Breast epithelium (tissue), 4 donors: Measurements from ENCODE around the gene ASMTL. TPM values are rescaled to one million over a fixed set of nuclear protein-coding genes. Genes with fewer than 3 reads are reported as not detected.

Experiments used
- DNase-seq, 2 donors: peaks; one replicate each; pipeline ENCODE4 v3.0.0-alpha.2; 2019; ENCODE audit warnings: low spot score in 2 of 2
- H3K27ac ChIP-seq, 2 donors: fragments of 200-600 bp; sonication (generic) in 1 of 2; one replicate each; pipeline ENCODE4 v1.5.1; 2016 to 2019; ENCODE audit warnings: mild to moderate bottlenecking in 1 of 2
- H3K27me3 ChIP-seq, 2 donors: fragments of 200-600 bp; sonication (generic) in 1 of 2; one replicate each; pipeline versions ENCODE4 v1.5.1 to v1.6.0; 2017 to 2019; ENCODE audit warnings: control low read depth in 1 of 2, mild to moderate bottlenecking in 1 of 2
- H3K36me3 ChIP-seq: fragments of 200-600 bp; one replicate; pipeline ENCODE4 v1.5.1; 2019
- H3K4me1 ChIP-seq, 2 donors: fragments of 200-600 bp; sonication (generic); one replicate each; pipeline ENCODE4 v1.5.1; 2016 to 2019; ENCODE audit warnings: control low read depth in 1 of 2
- H3K4me3 ChIP-seq, 3 donors: fragments of 200-600 bp; sonication (generic); 1 replicate in 2 of 3; 2 replicates in 1 of 3; pipeline ENCODE4 v1.5.1; 2016 to 2019; ENCODE audit warnings: mild to moderate bottlenecking in 3 of 3, moderate library complexity in 2 of 3
- H3K9me3 ChIP-seq, 2 donors: fragments of 200-600 bp; sonication (generic) in 1 of 2; one replicate each; pipeline ENCODE4 v1.5.1; 2016 to 2019; ENCODE audit warnings: control low read depth in 1 of 2
- POLR2A ChIP-seq: fragments of 450-650 bp; IDR thresholded peaks from one replicate; pipeline ENCODE4 v1.6.1; 2016; ENCODE audit warnings: antibody characterized with exemption, mild to moderate bottlenecking, moderate library complexity
- POLR2AphosphoS5 ChIP-seq, 3 donors: sonication (generic); formaldehyde crosslinking; IDR thresholded peaks; one replicate each; pipeline ENCODE4 v1.6.1; 2017; ENCODE audit warnings: antibody characterized with exemption in 3 of 3
- intact Hi-C: fragments of 100-400 bp; cut with DNase I; formaldehyde crosslinking; loops from one replicate; pipeline ENCODE4 v1.15.1; 2023; ENCODE audit warnings: low total_unique reads
- total RNA-seq, 3 donors: library from RNA; depleted of rRNA; stranded (reverse); fragments of >200 nt; gene quantifications; one replicate each; pipeline ENCODE4 v1.1.0, GENCODE V29; 2016
- TF ChIP-seq, protein P1 (sequence below), 3 donors: fragments of 450-650 bp; IDR thresholded peaks; one replicate each; pipeline ENCODE4 v1.5.1; 2016 to 2017; ENCODE audit warnings: antibody characterized with exemption in 3 of 3, mild to moderate bottlenecking in 3 of 3, moderate library complexity in 3 of 3

The ASMTL gene, protein sequence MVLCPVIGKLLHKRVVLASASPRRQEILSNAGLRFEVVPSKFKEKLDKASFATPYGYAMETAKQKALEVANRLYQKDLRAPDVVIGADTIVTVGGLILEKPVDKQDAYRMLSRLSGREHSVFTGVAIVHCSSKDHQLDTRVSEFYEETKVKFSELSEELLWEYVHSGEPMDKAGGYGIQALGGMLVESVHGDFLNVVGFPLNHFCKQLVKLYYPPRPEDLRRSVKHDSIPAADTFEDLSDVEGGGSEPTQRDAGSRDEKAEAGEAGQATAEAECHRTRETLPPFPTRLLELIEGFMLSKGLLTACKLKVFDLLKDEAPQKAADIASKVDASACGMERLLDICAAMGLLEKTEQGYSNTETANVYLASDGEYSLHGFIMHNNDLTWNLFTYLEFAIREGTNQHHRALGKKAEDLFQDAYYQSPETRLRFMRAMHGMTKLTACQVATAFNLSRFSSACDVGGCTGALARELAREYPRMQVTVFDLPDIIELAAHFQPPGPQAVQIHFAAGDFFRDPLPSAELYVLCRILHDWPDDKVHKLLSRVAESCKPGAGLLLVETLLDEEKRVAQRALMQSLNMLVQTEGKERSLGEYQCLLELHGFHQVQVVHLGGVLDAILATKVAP
- total RNA-seq, result 10 to 100 TPM; 22.8 to 29.1 (median 28.2) TPM

DNA sequence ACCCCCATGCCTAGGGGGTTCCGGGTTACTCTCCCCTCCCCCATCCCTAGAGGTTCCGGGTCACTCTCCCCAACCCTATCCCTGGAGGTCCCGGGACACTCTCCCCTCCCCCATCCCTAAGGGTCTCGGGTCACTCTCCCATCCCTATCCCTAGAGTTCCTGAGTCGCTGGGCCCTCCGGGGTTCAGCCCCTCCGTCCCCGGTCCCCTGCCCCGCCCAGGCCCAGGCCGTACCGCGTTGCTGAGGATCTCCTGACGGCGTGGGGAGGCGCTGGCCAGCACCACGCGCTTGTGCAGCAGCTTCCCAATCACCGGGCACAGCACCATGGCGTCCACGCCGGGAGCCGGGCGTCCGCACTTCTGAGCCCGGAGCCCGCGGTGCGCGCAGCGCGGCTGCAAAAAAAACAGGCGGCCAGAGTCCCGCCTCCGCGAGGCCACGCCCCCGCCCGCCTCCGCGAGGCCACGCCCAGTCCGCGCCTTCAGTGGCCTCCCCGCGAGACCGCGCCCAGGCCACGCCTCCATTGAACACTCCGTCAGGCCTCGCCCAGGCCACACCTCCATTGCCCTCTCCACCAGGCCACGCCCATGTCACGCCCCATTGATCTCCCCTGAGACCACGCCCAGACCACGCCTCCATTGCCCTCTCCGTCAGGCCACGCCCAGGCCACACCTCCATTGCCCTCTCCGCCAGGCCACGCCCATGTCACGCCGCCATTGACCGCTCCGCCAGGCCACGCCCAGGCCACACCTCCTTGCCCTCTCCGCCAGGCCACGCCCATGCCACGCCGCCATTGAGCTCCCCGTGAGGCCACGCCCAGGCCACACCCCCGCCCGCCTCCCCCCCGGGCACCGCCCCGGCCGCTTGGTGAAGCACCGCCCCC is at the start of gene ASMTL:
ASMTL (minus strand) TSS at position 394 of the 879 bp plus-strand sequence; CDS start at position 325, 69 bp downstream.
- Histone ChIP-seq H3K9me3 (no peaks in the 10 kb centered on the region), H3K27me3 (no peaks in the 10 kb centered on the region), H3K36me3 (no peaks in the 10 kb centered on the region), H3K4me1 (no peaks in the 10 kb centered on the region), H3K4me3 (peak within 1 kb of the TSS; percentile 77 to 98 (median 81)), H3K27ac (peak within 1 kb of the TSS; percentile 85 to 98)
- DNase-seq, result peak; percentile 98 to 100
- TF ChIP-seq POLR2A, result peak; percentile 37
- TF ChIP-seq, protein P1, sequence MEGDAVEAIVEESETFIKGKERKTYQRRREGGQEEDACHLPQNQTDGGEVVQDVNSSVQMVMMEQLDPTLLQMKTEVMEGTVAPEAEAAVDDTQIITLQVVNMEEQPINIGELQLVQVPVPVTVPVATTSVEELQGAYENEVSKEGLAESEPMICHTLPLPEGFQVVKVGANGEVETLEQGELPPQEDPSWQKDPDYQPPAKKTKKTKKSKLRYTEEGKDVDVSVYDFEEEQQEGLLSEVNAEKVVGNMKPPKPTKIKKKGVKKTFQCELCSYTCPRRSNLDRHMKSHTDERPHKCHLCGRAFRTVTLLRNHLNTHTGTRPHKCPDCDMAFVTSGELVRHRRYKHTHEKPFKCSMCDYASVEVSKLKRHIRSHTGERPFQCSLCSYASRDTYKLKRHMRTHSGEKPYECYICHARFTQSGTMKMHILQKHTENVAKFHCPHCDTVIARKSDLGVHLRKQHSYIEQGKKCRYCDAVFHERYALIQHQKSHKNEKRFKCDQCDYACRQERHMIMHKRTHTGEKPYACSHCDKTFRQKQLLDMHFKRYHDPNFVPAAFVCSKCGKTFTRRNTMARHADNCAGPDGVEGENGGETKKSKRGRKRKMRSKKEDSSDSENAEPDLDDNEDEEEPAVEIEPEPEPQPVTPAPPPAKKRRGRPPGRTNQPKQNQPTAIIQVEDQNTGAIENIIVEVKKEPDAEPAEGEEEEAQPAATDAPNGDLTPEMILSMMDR (IDR thresholded peaks at IDR 0.05), result no peak
- peak in 2 of 3 donors; percentile 41 to 49 for TF ChIP-seq POLR2AphosphoS5 (IDR thresholded peaks at IDR 0.05)
- intact Hi-C loops, result loop anchor here (5.0 to 10.0 kb wide), 2 partner anchors 60 to 142 kb away; partner anchors contain the start of genes AKAP17A and SLC25A6

DNA sequence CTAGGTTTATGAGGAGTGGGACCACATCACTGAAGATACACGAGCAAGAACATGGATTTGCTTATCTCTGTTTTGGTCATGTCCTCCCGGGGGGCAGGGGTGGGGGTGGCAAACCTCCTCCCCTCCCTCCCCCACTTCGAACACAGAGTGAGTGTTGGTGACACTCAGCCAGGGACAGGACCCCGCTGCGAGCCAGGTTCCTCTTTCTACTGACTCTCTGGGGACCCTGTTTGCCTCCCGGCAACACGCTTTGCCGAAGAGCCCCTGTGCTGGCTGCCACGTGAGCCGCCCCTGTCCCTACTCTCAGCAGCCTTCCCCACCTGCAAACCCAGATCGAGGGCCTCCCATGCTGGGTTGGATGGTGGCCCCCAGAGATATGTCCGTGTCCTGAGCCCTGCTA is 49.5 kb upstream of the ASMTL start:
- intact Hi-C loops, result no loop called here
- TF ChIP-seq, protein P1 (IDR thresholded peaks at IDR 0.05), result no peak
- Histone ChIP-seq H3K36me3 (no peaks in the 10 kb centered on the region), H3K4me3 (no peak overlapping the region), H3K9me3 (no peaks in the 10 kb centered on the region), H3K27me3 (no peaks in the 10 kb centered on the region), H3K27ac (no peak overlapping the region), H3K4me1 (no peaks in the 10 kb centered on the region)
- no peak for DNase-seq

DNA sequence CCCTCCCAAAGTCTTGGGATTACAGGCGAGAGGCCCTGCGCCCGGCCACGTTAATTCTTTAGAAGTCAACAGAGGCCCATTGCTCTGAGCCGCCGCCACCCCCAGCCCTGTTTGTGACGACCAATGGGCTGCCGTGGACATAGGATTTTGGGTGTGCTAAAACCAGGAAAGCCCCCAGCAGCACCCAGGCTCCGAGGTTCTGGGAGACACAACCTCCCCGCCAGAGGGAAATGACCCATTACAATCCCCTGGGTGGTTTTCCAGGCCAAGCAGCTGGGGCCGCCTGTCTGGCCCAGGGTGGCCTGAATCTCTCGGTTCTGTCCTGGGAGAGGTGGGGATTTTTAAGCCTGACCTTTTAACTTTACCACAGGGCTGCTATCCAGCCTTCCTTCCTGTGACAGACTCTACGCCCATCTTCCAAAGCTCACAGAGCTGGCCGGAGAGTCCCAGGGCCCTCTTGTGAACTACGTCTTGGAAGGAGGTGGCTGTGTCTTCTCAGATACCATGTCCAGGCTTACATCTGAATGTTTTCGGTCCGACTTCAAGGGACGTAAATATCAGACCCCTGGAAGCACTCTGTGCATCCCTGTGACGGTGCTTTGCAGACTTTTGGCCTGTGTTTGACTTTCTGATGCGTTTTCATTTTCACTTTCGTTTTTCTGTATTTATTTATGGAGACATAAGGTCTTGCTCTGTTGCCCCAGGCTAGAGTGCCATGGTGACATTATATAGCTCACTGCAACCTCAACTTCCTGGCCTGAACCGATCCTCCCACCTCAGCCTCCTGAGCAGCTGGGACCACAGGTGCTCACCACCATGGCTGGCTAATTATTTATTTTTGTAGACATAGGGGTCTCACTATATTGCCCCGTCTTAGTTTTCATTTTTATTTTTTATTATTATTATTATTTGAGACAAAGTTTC is 48.3 kb upstream of the ASMTL start:
- DNase-seq, result no peak
- TF ChIP-seq POLR2A (no peak), POLR2AphosphoS5 (IDR thresholded peaks at IDR 0.05) (no peak)
- TF ChIP-seq, protein P1 (IDR thresholded peaks at IDR 0.05), result no peak
- Histone ChIP-seq H3K36me3 (no peaks in the 10 kb centered on the region), H3K27ac (peak overlapping the region in 1 of 2 donors; percentile 52), H3K27me3 (no peaks in the 10 kb centered on the region), H3K4me1 (no peaks in the 10 kb centered on the region), H3K9me3 (no peaks in the 10 kb centered on the region), H3K4me3 (peak overlapping the region in 1 of 3 donors; percentile 29)
- intact Hi-C loops, result no loop called here

DNA sequence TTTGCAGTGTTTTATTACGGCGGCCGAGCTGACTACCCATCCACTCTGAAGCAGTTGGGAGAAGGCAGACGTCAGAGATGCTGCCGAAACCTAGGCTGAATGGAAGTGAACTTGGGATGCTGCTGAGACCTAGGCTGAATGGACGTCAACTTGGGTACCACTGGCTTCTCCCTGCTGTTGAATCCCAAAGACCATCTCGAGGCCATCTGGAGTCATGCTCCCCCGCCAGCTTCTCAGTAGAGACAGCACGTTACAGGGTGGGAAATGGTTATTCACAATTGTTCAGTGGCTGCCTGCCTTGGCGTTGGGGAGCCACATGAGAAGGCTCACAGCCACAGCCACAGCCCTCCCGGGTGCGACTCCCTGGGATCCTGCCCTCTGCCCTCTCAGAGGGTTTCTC is 43.4 kb upstream of the ASMTL start:
- DNase-seq, result no peak
- peaks cover 8 to 9% of the 10 kb centered on the region in 2 donors for H3K9me3 ChIP-seq
- no peak overlapping the region for H3K27ac ChIP-seq
- no peak overlapping the region for H3K4me3 ChIP-seq
- no peaks in the 10 kb centered on the region for H3K4me1 ChIP-seq
- H3K36me3 ChIP-seq, result no peaks in the 10 kb centered on the region
- H3K27me3 ChIP-seq, result no peaks in the 10 kb centered on the region
- no peak for TF ChIP-seq POLR2A
- TF ChIP-seq, protein P1 (IDR thresholded peaks at IDR 0.05), result no peak
- TF ChIP-seq POLR2AphosphoS5 (IDR thresholded peaks at IDR 0.05), result no peak
- intact Hi-C loops, result no loop called here
